Natural killer cell (primary cell): ENCODE results near the gene OPHN1. TPM values are rescaled to one million over a fixed set of nuclear protein-coding genes. Genes with fewer than 3 reads are reported as not detected.

ENCODE experiments used
- ATAC-seq, 3 donors: fragments of 150-1000 bp in 2 of 3; fragments of 200-7000 bp in 1 of 3; cut with Tn5 transposase; 1 replicate in 1 of 3; 2 replicates in 2 of 3; pipeline ENCODE4 v1.10.0; 2021; ENCODE audit warnings: mild to moderate bottlenecking in 2 of 3, moderate library complexity in 2 of 3
- DNase-seq, 2 donors: peaks; one replicate each; pipeline versions ENCODE4 v3.0.0 to v3.0.0-alpha.2; 2013 to 2021; ENCODE audit warnings: mixed read lengths in 1 of 2
- H3K27ac ChIP-seq: one replicate; pipeline ENCODE4 v1.5.1; 2013; ENCODE audit warnings: mild to moderate bottlenecking, low read length
- H3K27me3 ChIP-seq: one replicate; pipeline ENCODE4 v1.6.1; 2013; ENCODE audit warnings: low read length; ENCODE audit not compliant: control insufficient read depth, insufficient read depth
- H3K36me3 ChIP-seq: one replicate; pipeline ENCODE4 v1.6.1; 2013; ENCODE audit warnings: low read length; ENCODE audit not compliant: control insufficient read depth, insufficient read depth
- H3K4me1 ChIP-seq: one replicate; pipeline ENCODE4 v1.6.1; 2013; ENCODE audit warnings: low read length; ENCODE audit not compliant: control insufficient read depth, insufficient read depth
- H3K4me3 ChIP-seq: one replicate; pipeline ENCODE4 v1.5.1; 2013; ENCODE audit warnings: low read length
- H3K9me3 ChIP-seq: one replicate; pipeline ENCODE4 v1.6.1; 2013; ENCODE audit warnings: low read length; ENCODE audit not compliant: control insufficient read depth, insufficient read depth
- H3K27ac Mint-ChIP-seq, 2 donors: one replicate each; pipeline ENCODE4 v1.8.0; 2022; ENCODE audit warnings: mild to moderate bottlenecking in 2 of 2, mixed read lengths in 2 of 2, moderate library complexity in 1 of 2
- H3K27me3 Mint-ChIP-seq, 2 donors: one replicate each; pipeline ENCODE4 v1.8.0; 2022; ENCODE audit warnings: low read depth in 2 of 2, mixed read lengths in 2 of 2
- H3K36me3 Mint-ChIP-seq: one replicate; pipeline ENCODE4 v1.8.0; 2022; ENCODE audit warnings: mixed read lengths
- H3K4me1 Mint-ChIP-seq, 2 donors: one replicate each; pipeline ENCODE4 v1.8.0; 2022; ENCODE audit warnings: mixed read lengths in 2 of 2
- H3K4me3 Mint-ChIP-seq: one replicate; pipeline ENCODE4 v1.8.0; 2022; ENCODE audit warnings: mild to moderate bottlenecking, moderate library complexity, mixed read lengths
- H3K9me3 Mint-ChIP-seq, 2 donors: one replicate each; pipeline ENCODE4 v1.8.0; 2022; ENCODE audit warnings: mixed read lengths in 2 of 2
- WGBS: methylation state at CpG from one replicate; pipeline ENCODE4 v1.1.7; 2013; ENCODE audit warnings: missing lambda C conversion rate; ENCODE audit not compliant: insufficient coverage; 5-methylcytosine and 5-hydroxymethylcytosine counted together
- intact Hi-C: fragments of 100-400 bp; cut with micrococcal nuclease; formaldehyde crosslinking; loops from one replicate; pipeline ENCODE4 v1.14.2; 2022
- total RNA-seq, 4 donors: library from RNA; stranded (reverse); fragments of 120-200 nt in 1 of 4; gene quantifications; one replicate each; pipeline versions ENCODE4 v1.2.3 to v1.2.4, GENCODE V29; 2013 to 2022
- TF ChIP-seq, protein P1 (sequence below): fragments of 200-600 bp; IDR thresholded peaks from one replicate; pipeline ENCODE4 v1.8.0; 2022; ENCODE audit warnings: antibody characterized with exemption

The OPHN1 gene
- total RNA-seq, 3 donors from 2014 or later (not counting 1 experiment from before 2014, with no cell fraction given), result 1.4 to 5.6 (median 3.7) TPM

DNA sequence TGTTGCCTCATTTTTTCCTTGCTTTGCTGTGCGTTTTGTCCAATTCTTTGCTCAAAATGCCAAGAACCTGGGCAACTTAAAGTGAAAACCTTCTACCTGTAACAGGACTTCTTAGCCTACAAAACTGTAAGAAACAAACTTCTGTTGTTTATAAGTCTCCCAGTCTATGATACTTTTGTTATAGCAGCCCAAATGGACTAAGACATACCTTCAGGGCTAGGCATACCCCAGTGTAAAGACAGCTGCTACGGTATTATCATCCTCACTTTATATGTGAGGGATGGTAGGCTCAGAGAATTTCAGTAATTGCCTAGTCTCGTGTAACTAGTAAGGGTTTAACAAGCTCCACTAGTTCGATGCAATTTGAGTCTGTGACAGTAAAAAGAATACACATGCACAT lies 6.0 kb upstream of the OPHN1 start:
- no peak for ATAC-seq
- Mint-ChIP-seq H3K4me3 (no peak overlapping the region), H3K9me3 (no peaks in the 10 kb centered on the region), H3K4me1 (peaks cover 8 to 18% of the 10 kb centered on the region in 2 donors), H3K36me3 (no peaks in the 10 kb centered on the region), H3K27ac (no peak overlapping the region), H3K27me3 (peaks cover 23 to 48% of the 10 kb centered on the region in 2 donors)
- no peak for DNase-seq
- 85% methylated on average over 3 of the region's 4 CpGs for WGBS
- H3K36me3 ChIP-seq, result no peaks in the 10 kb centered on the region
- no peaks in the 10 kb centered on the region for H3K9me3 ChIP-seq
- H3K4me3 ChIP-seq, result no peak overlapping the region
- peaks cover 11% of the 10 kb centered on the region for H3K4me1 ChIP-seq
- TF ChIP-seq, protein P1, sequence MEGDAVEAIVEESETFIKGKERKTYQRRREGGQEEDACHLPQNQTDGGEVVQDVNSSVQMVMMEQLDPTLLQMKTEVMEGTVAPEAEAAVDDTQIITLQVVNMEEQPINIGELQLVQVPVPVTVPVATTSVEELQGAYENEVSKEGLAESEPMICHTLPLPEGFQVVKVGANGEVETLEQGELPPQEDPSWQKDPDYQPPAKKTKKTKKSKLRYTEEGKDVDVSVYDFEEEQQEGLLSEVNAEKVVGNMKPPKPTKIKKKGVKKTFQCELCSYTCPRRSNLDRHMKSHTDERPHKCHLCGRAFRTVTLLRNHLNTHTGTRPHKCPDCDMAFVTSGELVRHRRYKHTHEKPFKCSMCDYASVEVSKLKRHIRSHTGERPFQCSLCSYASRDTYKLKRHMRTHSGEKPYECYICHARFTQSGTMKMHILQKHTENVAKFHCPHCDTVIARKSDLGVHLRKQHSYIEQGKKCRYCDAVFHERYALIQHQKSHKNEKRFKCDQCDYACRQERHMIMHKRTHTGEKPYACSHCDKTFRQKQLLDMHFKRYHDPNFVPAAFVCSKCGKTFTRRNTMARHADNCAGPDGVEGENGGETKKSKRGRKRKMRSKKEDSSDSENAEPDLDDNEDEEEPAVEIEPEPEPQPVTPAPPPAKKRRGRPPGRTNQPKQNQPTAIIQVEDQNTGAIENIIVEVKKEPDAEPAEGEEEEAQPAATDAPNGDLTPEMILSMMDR, result no peak
- intact Hi-C loops, result no loop called here
- H3K27me3 ChIP-seq, result peaks cover 8% of the 10 kb centered on the region
- no peak overlapping the region for H3K27ac ChIP-seq

DNA sequence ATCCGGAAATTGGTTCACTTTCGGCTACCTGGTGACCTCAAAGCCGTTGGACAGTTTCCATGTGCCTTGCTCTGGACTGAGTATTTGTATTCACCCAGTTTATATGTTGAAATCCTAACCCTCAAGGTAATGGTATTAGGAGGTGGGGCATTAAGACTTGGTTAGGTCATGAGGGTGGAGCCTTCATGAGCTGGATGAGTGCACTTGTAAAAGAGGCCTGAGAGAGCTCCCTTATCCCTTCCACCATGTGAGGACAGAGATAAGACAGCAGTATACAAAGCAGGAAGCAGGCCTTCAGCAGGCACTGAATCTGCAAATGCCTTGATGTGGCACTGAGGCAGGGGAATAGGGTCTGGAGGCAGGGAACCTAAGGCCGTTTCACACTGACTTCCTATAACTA lies 5.3 kb upstream of the OPHN1 start:
- no peaks in the 10 kb centered on the region for H3K9me3 Mint-ChIP-seq

DNA sequence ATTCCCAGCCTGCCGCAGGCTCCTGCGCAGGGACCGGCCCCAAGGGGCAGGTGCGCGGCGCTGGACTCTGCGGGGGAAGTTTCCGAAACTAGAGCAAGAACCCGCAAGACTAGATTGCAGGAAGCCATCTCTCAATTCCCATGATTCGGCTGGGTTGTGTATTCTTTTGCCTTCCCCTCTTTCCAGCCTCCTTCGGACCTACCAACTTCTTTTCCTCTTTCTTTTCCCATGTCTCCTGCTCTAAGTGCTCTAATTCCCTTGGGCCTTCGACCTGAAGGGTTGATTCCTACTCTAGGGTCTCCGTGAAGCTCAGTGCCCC lies 645 bp upstream of the OPHN1 start:
- H3K27ac ChIP-seq, result no peak overlapping the region
- peaks cover 21% of the 10 kb centered on the region for H3K27me3 ChIP-seq
- no peaks in the 10 kb centered on the region for H3K9me3 ChIP-seq
- peaks cover 47 to 57% of the 10 kb centered on the region in 2 donors for H3K27me3 Mint-ChIP-seq
- H3K36me3 Mint-ChIP-seq, result no peaks in the 10 kb centered on the region
- peaks cover 18% of the 10 kb centered on the region in 2 donors for H3K4me1 Mint-ChIP-seq
- H3K4me1 ChIP-seq, result peaks cover 16% of the 10 kb centered on the region
- no peak overlapping the region for H3K27ac Mint-ChIP-seq
- TF ChIP-seq, protein P1, result no peak
- H3K4me3 Mint-ChIP-seq, result peak overlapping the region; percentile 90
- H3K4me3 ChIP-seq, result peak overlapping the region; percentile 56
- DNase-seq, result no peak
- no peak for ATAC-seq
- 9% methylated on average over 13 of the region's 13 CpGs for WGBS
- H3K36me3 ChIP-seq, result no peaks in the 10 kb centered on the region
- H3K9me3 Mint-ChIP-seq, result no peaks in the 10 kb centered on the region
- intact Hi-C loops, result no loop called here

More for the DNA sequence above, 5.3 kb upstream of the OPHN1 start:
- H3K27ac ChIP-seq, result no peak overlapping the region
- H3K4me3 Mint-ChIP-seq, result no peak overlapping the region
- no peak overlapping the region for H3K27ac Mint-ChIP-seq
- peaks cover 14% of the 10 kb centered on the region for H3K27me3 ChIP-seq
- intact Hi-C loops, result no loop called here
- 94% methylated on average over 4 of the region's 4 CpGs for WGBS
- H3K27me3 Mint-ChIP-seq, result peaks cover 31 to 56% of the 10 kb centered on the region in 2 donors
- no peaks in the 10 kb centered on the region for H3K36me3 Mint-ChIP-seq
- DNase-seq (no peak), ATAC-seq (no peak)
- no peaks in the 10 kb centered on the region for H3K9me3 ChIP-seq
- TF ChIP-seq, protein P1, result no peak
- no peaks in the 10 kb centered on the region for H3K36me3 ChIP-seq
- peaks cover 13% of the 10 kb centered on the region for H3K4me1 ChIP-seq
- no peak overlapping the region for H3K4me3 ChIP-seq
- peaks cover 16 to 20% of the 10 kb centered on the region in 2 donors for H3K4me1 Mint-ChIP-seq

DNA sequence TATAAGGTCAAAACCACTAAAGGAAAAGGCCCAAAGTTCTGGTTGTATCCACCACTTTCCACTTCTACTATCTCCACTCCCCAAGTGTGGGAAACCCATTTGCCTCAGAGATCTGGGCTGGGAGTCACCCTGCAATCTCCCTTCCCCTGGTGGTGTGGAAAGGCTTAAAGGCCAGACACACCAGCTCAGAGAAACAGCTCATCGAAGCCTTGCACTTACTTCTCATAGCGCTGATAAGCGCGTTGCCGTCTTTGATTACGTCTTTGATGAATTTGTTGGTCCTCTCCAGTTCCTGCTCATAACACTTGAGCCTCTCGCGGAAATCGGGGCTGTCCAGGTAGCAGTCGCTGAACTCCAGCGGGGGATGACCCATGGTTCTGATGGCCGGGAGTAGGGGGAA lies 647 bp downstream of the OPHN1 start:
- Histone ChIP-seq H3K9me3 (no peaks in the 10 kb centered on the region), H3K27me3 (peaks cover 21% of the 10 kb centered on the region), H3K4me1 (peaks cover 16% of the 10 kb centered on the region), H3K4me3 (peak overlapping the region; percentile 56), H3K36me3 (no peaks in the 10 kb centered on the region), H3K27ac (no peak overlapping the region)
- ATAC-seq, result peak in 1 of 3 donors; percentile 33
- peak overlapping the region in 1 of 2 donors; percentile 58 for H3K27ac Mint-ChIP-seq
- peaks cover 18% of the 10 kb centered on the region in 2 donors for H3K4me1 Mint-ChIP-seq
- no peak for DNase-seq
- intact Hi-C loops, result no loop called here
- no peaks in the 10 kb centered on the region for H3K36me3 Mint-ChIP-seq
- H3K4me3 Mint-ChIP-seq, result peak overlapping the region; percentile 90
- WGBS, result 40% methylated on average over 10 of the region's 12 CpGs
- H3K27me3 Mint-ChIP-seq, result peaks cover 50 to 54% of the 10 kb centered on the region in 2 donors
- H3K9me3 Mint-ChIP-seq, result no peaks in the 10 kb centered on the region
- TF ChIP-seq, protein P1, result no peak
